Stimulated activated CD8-positive, alpha-beta memory T cell treated with anti-CD3 and anti-CD28 coated beads, Interleukin-7, amount 100 ng/mL, for 24 hours (primary cell): ENCODE results near the gene ZNF441.
"Not testable (repeated sequence)": the region's sequence is repeated elsewhere in the genome, so short reads cannot be mapped to it uniquely, and the experiment has no call there.

Source experiments
- DNase-seq: peaks from one replicate; pipeline ENCODE4 v3.0.0-alpha.2; 2020; ENCODE audit warnings: low read depth

ZNF441 gene

GRCh38 chr19:11766597-11767591 lies at the start of gene ZNF441:
Gene ZNF441, plus strand, starts transcription at chr19:11767000. Its CDS starts 194 bp downstream, at chr19:11767194.
- peak; percentile 94 for DNase-seq

- no peak for DNase-seq
These were observed 45.1 kb upstream of the ZNF441 start for GRCh38 chr19:11721681-11722080.

GRCh38 chr19:11722414-11722813 lies 44.4 kb upstream of the ZNF441 start:
- DNase-seq: no peak

GRCh38 chr19:11729586-11729985 lies 37.2 kb upstream of the ZNF441 start:
- DNase-seq: no peak

- no peak for DNase-seq
These were observed 31.4 kb upstream of the ZNF441 start for GRCh38 chr19:11735375-11735774.

- DNase-seq: no peak
These were observed 30.1 kb upstream of the ZNF441 start for GRCh38 chr19:11736696-11737095.

GRCh38 chr19:11737964-11738745 lies 28.6 kb upstream of the ZNF441 start:
- DNase-seq: peak; percentile 7

GRCh38 chr19:11738746-11739620 lies 27.8 kb upstream of the ZNF441 start, which contains the start of gene ZNF823:
Gene ZNF823, minus strand, starts transcription at chr19:11738946. Its CDS starts 127 bp downstream, at chr19:11738819.
- peak; percentile 97 for DNase-seq

- no peak for DNase-seq
These were observed 20.9 kb upstream of the ZNF441 start for GRCh38 chr19:11745869-11746268.

- DNase-seq: no peak
These were observed 19.5 kb upstream of the ZNF441 start for GRCh38 chr19:11747277-11747676.

GRCh38 chr19:11749751-11750150 lies 17.0 kb upstream of the ZNF441 start:
- no peak for DNase-seq

GRCh38 chr19:11752244-11752736 lies 14.5 kb upstream of the ZNF441 start:
- DNase-seq: no peak

GRCh38 chr19:11754663-11755062 lies 12.1 kb upstream of the ZNF441 start:
- DNase-seq: no peak

GRCh38 chr19:11756965-11757364 lies 9.8 kb upstream of the ZNF441 start:
- DNase-seq: no peak

GRCh38 chr19:11759805-11760204 lies 7.0 kb upstream of the ZNF441 start:
- DNase-seq: no peak

GRCh38 chr19:11763117-11763516 lies 3.7 kb upstream of the ZNF441 start:
- no peak for DNase-seq

GRCh38 chr19:11763611-11764010 lies 3.2 kb upstream of the ZNF441 start:
- no peak for DNase-seq

- no peak for DNase-seq
These were observed 883 bp downstream of the ZNF441 start for GRCh38 chr19:11767633-11768133.

GRCh38 chr19:11769995-11770394 lies 3.2 kb downstream of the ZNF441 start:
- DNase-seq: no peak

GRCh38 chr19:11771520-11771919 lies 4.7 kb downstream of the ZNF441 start:
- not testable (repeated sequence) for DNase-seq

GRCh38 chr19:11776669-11777068 lies 9.9 kb downstream of the ZNF441 start:
- not testable (repeated sequence) for DNase-seq
